Colonic mucosa (tissue), 4 donors: ENCODE results near the gene COQ3. TPM values are rescaled to one million over a fixed set of nuclear protein-coding genes. Genes with fewer than 3 reads are reported as not detected.

ENCODE experiments used
- DNase-seq: peaks from one replicate; pipeline ENCODE4 v3.0.0-alpha.2; 2020
- H3K27ac ChIP-seq: fragments of 200-600 bp; one replicate; pipeline ENCODE4 v1.8.0; 2021
- H3K27me3 ChIP-seq: fragments of 200-600 bp; one replicate; pipeline ENCODE4 v1.8.0; 2021
- H3K36me3 ChIP-seq: fragments of 200-600 bp; one replicate; pipeline ENCODE4 v1.8.0; 2021
- H3K4me1 ChIP-seq: fragments of 200-600 bp; one replicate; pipeline ENCODE4 v1.8.0; 2021; ENCODE audit warnings: mild to moderate bottlenecking
- H3K4me3 ChIP-seq: fragments of 200-600 bp; one replicate; pipeline ENCODE4 v1.8.0; 2021
- H3K9ac ChIP-seq, 2 donors: one replicate each; pipeline ENCODE4 v1.7.0; 2013; ENCODE audit warnings: control low read depth in 2 of 2, low read depth in 2 of 2, low read length in 2 of 2
- H3K9me3 ChIP-seq: fragments of 200-600 bp; one replicate; pipeline ENCODE4 v1.8.0; 2021
- intact Hi-C: fragments of 100-400 bp; cut with DNase I; formaldehyde crosslinking; loops from one replicate; pipeline ENCODE4 v1.14.1; 2022
- total RNA-seq, 2 donors: library from RNA; stranded (reverse); fragmentation: NEBNext Ultra II Directional in 1 of 2; extraction: Animal tissue kit (Norgen Biotek cat#: 25700) in 1 of 2; gene quantifications; one replicate each; pipeline ENCODE4 v1.2.1, GENCODE V29; 2021
- TF ChIP-seq, protein P1 (sequence below): fragments of 200-600 bp; IDR thresholded peaks from one replicate; pipeline ENCODE4 v1.8.0; 2022; ENCODE audit warnings: antibody characterized with exemption, mild to moderate bottlenecking
- donor health status: healthy.
- donor health status: DM: no; HTN: no; CAD: no.
- donor health status: DM: no; HTN: no; CAD: no.

The COQ3 gene
- total RNA-seq, 2 donors from 2014 or later = 8.5 to 15.9 TPM

DNA sequence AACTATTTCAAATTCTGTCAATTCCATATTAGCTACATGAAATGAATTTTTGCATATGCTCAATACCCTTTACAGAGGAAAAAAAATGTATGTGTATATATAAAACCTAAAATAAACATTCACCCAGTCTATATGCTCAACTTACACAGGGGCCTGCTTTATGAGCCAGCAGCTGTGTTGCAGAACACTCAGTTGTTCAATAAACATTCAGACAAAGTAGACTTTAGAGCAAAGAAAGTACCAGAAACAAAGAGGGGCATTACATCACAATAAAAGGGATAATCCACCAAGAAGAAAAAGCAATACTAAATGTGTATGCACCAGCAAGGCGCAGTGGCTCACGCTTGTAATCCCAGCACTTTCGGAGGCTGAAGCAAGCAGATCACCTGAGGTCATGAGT lies 9.5 kb downstream of the COQ3 start:
- H3K4me1 ChIP-seq = no peaks in the 10 kb centered on the region
- H3K9me3 ChIP-seq = no peaks in the 10 kb centered on the region
- no peak overlapping the region for H3K27ac ChIP-seq
- DNase-seq = no peak
- H3K4me3 ChIP-seq = no peak overlapping the region
- intact Hi-C loops = no loop called here
- H3K9ac ChIP-seq = no peak overlapping the region
- no peaks in the 10 kb centered on the region for H3K36me3 ChIP-seq
- TF ChIP-seq, protein P1, sequence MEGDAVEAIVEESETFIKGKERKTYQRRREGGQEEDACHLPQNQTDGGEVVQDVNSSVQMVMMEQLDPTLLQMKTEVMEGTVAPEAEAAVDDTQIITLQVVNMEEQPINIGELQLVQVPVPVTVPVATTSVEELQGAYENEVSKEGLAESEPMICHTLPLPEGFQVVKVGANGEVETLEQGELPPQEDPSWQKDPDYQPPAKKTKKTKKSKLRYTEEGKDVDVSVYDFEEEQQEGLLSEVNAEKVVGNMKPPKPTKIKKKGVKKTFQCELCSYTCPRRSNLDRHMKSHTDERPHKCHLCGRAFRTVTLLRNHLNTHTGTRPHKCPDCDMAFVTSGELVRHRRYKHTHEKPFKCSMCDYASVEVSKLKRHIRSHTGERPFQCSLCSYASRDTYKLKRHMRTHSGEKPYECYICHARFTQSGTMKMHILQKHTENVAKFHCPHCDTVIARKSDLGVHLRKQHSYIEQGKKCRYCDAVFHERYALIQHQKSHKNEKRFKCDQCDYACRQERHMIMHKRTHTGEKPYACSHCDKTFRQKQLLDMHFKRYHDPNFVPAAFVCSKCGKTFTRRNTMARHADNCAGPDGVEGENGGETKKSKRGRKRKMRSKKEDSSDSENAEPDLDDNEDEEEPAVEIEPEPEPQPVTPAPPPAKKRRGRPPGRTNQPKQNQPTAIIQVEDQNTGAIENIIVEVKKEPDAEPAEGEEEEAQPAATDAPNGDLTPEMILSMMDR = no peak
- H3K27me3 ChIP-seq = no peaks in the 10 kb centered on the region

DNA sequence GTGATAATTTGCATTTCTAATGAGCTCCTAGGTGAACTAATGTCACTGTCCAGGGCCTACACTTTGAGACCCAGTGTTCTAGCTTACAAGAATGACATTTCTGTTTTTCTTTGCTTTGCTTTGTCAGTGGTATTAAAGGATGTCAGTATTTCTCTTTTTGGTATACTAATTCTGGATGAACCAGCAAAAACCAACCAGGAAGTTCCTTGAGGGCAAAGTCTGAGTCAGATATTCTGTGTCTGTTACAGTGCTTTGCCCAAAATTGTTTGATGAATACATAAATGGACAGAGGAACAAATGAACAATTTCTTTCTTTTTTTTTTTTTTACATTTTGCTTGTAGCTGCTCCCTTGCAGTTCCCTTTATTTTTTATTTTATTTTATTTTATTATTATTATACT lies 15.4 kb downstream of the COQ3 start:
- intact Hi-C loops = no loop called here
- no peaks in the 10 kb centered on the region for H3K4me1 ChIP-seq
- TF ChIP-seq, protein P1 = no peak
- H3K27me3 ChIP-seq = no peaks in the 10 kb centered on the region
- no peak for DNase-seq
- no peak overlapping the region for H3K4me3 ChIP-seq
- H3K9ac ChIP-seq = no peak overlapping the region
- no peaks in the 10 kb centered on the region for H3K9me3 ChIP-seq
- H3K36me3 ChIP-seq = no peaks in the 10 kb centered on the region
- no peak overlapping the region for H3K27ac ChIP-seq

- no peak overlapping the region for H3K27ac ChIP-seq
- DNase-seq = no peak
- H3K4me1 ChIP-seq = no peaks in the 10 kb centered on the region
- no peaks in the 10 kb centered on the region for H3K27me3 ChIP-seq
- no peak overlapping the region for H3K4me3 ChIP-seq
- H3K9me3 ChIP-seq = no peaks in the 10 kb centered on the region
- intact Hi-C loops = no loop called here
- H3K36me3 ChIP-seq = no peaks in the 10 kb centered on the region
- no peak overlapping the region for H3K9ac ChIP-seq
- TF ChIP-seq, protein P1 = no peak
Measured at GRCh38 chr6:99369533-99369932, 24.5 kb downstream of the COQ3 start.

GRCh38 chr6:99366852-99367251 lies 27.1 kb downstream of the COQ3 start:
- no peak for DNase-seq
- no peak overlapping the region for H3K4me3 ChIP-seq
- TF ChIP-seq, protein P1 = no peak
- H3K9ac ChIP-seq = no peak overlapping the region
- no peaks in the 10 kb centered on the region for H3K27me3 ChIP-seq
- H3K27ac ChIP-seq = no peak overlapping the region
- no peaks in the 10 kb centered on the region for H3K4me1 ChIP-seq
- H3K36me3 ChIP-seq = no peaks in the 10 kb centered on the region
- H3K9me3 ChIP-seq = no peaks in the 10 kb centered on the region
- intact Hi-C loops = no loop called here

DNA sequence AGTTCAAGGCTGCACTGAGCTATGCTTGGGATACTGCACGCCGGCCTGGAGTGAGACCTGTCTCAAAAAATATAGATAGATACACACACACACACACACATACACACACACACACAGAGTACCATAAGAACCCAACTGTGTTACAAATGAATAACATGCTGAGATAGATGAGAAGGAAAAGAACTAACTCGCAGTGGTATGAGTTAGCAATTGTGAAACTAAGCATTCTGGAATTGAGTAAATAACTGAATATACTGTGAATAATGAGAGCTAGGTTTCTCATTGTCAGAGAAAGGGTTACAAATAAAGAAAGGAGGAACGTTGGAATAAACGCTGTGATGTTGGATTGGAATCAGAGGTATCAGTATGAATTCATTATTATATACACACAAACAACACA lies 30.0 kb downstream of the COQ3 start:
- H3K4me3 ChIP-seq = no peak overlapping the region
- DNase-seq = no peak
- H3K36me3 ChIP-seq = no peaks in the 10 kb centered on the region

More for the DNA sequence above, 30.0 kb downstream of the COQ3 start:
- Histone ChIP-seq H3K9me3 (no peaks in the 10 kb centered on the region), H3K4me1 (no peaks in the 10 kb centered on the region), H3K27ac (no peak overlapping the region), H3K9ac (no peak overlapping the region), H3K27me3 (no peaks in the 10 kb centered on the region)
- intact Hi-C loops = no loop called here
- TF ChIP-seq, protein P1 = no peak
